SU-DHL-6 (cell line): Measurements from ENCODE around the gene SNX8.

ENCODE experiments used
- H2AFZ ChIP-seq: fragments of 200-600 bp; sonication (generic); 2 replicates; pipeline ENCODE4 v1.6.1; 2014; ENCODE audit warnings: low read depth, mild to moderate bottlenecking, moderate library complexity, mixed read lengths, antibody characterized with exemption, low read length; ENCODE audit not compliant: severe bottlenecking
- H3F3A ChIP-seq: fragments of 200-600 bp; shearing (Covaris generic); 2 replicates; pipeline ENCODE4 v1.6.0; 2016; ENCODE audit warnings: antibody characterized with exemption, mild to moderate bottlenecking; ENCODE audit not compliant: insufficient read depth
- H3K27ac ChIP-seq: fragments of 200-600 bp; sonication (generic); 2 replicates; pipeline ENCODE4 v1.5.1; 2016; ENCODE audit warnings: low read depth, mild to moderate bottlenecking, low read length, moderate library complexity, mixed read lengths
- H3K27me3 ChIP-seq: fragments of 200-600 bp; sonication (generic), shearing (Covaris generic); 2 replicates; pipeline ENCODE4 v1.6.0; 2014; ENCODE audit warnings: mild to moderate bottlenecking, low read length
- H3K36me3 ChIP-seq: fragments of 200-600 bp; sonication (generic); 2 replicates; pipeline ENCODE4 v1.6.1; 2014; ENCODE audit warnings: mild to moderate bottlenecking, low read length, mixed read lengths
- H3K4me2 ChIP-seq: fragments of 300-600, 200-600 bp; shearing (Covaris generic), sonication (generic); 2 replicates; pipeline ENCODE4 v1.6.0; 2014; ENCODE audit warnings: low read length, low read depth, mild to moderate bottlenecking; ENCODE audit not compliant: poor library complexity, severe bottlenecking
- H3K4me3 ChIP-seq: fragments of 200-600 bp; sonication (generic); 2 replicates; pipeline ENCODE4 v1.5.1; 2014; ENCODE audit warnings: antibody characterized with exemption, low read length, mild to moderate bottlenecking, mixed read lengths; ENCODE audit not compliant: insufficient read depth, poor library complexity, severe bottlenecking
- H3K79me2 ChIP-seq: fragments of 200-600 bp; sonication (generic); 2 replicates; pipeline ENCODE4 v1.6.1; 2014; ENCODE audit warnings: mild to moderate bottlenecking, low read length, moderate library complexity; ENCODE audit not compliant: insufficient read depth
- H3K9ac ChIP-seq: fragments of 200-600 bp; sonication (generic); 2 replicates; pipeline ENCODE4 v1.7.0; 2014; ENCODE audit warnings: mild to moderate bottlenecking, low read length
- H3K9me2 ChIP-seq: fragments of 200-600 bp; sonication (generic); replicated peaks from 2 replicates; pipeline ENCODE4 v1.6.1; 2014; ENCODE audit warnings: low read length; ENCODE audit not compliant: insufficient read depth
- H3K9me3 ChIP-seq: fragments of 200-600 bp; sonication (generic); 2 replicates; pipeline ENCODE4 v1.6.1; 2014; ENCODE audit warnings: low read length, mixed read lengths; ENCODE audit not compliant: insufficient read depth
- H4K20me1 ChIP-seq: fragments of 200-600 bp; sonication (generic); 2 replicates; pipeline ENCODE4 v1.6.1; 2014; ENCODE audit warnings: low read depth, mild to moderate bottlenecking, antibody characterized with exemption, low read length, moderate library complexity, mixed read lengths
- EZH2phosphoT487 ChIP-seq: fragments of 200-600 bp; sonication (generic), shearing (Covaris generic); conservative IDR thresholded peaks from 2 replicates; pipeline ENCODE4 v1.6.1; 2018; ENCODE audit warnings: mild to moderate bottlenecking, antibody characterized with exemption, low read length, moderate library complexity, mixed read lengths
- TF ChIP-seq, protein P1 (sequence below): fragments of 200-600 bp; sonication (generic); IDR thresholded peaks from one replicate; pipeline ENCODE4 v1.5.1; 2017; ENCODE audit warnings: antibody characterized with exemption, mild to moderate bottlenecking, low read length, moderate library complexity; ENCODE audit not compliant: insufficient read depth, poor library complexity, severe bottlenecking

Gene SNX8

DNA sequence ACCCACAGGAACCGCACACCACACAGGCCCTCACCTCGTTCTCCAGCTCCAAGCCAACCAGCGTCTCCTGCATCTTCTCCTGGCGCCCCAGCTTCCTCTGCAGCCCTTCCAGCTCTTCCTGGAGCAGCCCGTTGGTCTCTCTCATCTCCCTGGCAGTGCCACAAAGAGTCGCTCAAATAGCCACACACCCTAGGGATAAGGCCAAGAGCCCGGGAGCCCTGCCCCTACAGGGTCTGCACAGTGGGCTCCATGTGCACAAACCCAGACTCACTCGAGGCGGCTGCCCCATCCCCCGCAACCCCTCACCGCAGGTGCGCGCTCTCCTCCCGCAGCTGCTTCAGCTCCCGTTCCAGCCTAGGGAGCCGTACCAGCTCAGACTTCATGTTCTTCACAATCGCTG is 98.4 kb downstream of the SNX8 start:
- H3K27ac ChIP-seq, result no peak overlapping the region
- no peak overlapping the region for H2AFZ ChIP-seq
- TF ChIP-seq, protein P1, sequence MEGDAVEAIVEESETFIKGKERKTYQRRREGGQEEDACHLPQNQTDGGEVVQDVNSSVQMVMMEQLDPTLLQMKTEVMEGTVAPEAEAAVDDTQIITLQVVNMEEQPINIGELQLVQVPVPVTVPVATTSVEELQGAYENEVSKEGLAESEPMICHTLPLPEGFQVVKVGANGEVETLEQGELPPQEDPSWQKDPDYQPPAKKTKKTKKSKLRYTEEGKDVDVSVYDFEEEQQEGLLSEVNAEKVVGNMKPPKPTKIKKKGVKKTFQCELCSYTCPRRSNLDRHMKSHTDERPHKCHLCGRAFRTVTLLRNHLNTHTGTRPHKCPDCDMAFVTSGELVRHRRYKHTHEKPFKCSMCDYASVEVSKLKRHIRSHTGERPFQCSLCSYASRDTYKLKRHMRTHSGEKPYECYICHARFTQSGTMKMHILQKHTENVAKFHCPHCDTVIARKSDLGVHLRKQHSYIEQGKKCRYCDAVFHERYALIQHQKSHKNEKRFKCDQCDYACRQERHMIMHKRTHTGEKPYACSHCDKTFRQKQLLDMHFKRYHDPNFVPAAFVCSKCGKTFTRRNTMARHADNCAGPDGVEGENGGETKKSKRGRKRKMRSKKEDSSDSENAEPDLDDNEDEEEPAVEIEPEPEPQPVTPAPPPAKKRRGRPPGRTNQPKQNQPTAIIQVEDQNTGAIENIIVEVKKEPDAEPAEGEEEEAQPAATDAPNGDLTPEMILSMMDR, result no peak
- TF ChIP-seq EZH2phosphoT487, result no peak
- no peaks in the 10 kb centered on the region for H4K20me1 ChIP-seq
- no peaks in the 10 kb centered on the region for H3F3A ChIP-seq
- H3K27me3 ChIP-seq, result no peaks in the 10 kb centered on the region
- H3K4me2 ChIP-seq, result no peak overlapping the region
- H3K9me3 ChIP-seq, result no peaks in the 10 kb centered on the region
- no peak overlapping the region for H3K9ac ChIP-seq
- H3K4me3 ChIP-seq, result no peak overlapping the region
- H3K9me2 ChIP-seq, result no peaks in the 10 kb centered on the region
- peaks cover 7% of the 10 kb centered on the region; the same call in 1 of the 2 replicates for H3K36me3 ChIP-seq
- H3K79me2 ChIP-seq, result no peaks in the 10 kb centered on the region

DNA sequence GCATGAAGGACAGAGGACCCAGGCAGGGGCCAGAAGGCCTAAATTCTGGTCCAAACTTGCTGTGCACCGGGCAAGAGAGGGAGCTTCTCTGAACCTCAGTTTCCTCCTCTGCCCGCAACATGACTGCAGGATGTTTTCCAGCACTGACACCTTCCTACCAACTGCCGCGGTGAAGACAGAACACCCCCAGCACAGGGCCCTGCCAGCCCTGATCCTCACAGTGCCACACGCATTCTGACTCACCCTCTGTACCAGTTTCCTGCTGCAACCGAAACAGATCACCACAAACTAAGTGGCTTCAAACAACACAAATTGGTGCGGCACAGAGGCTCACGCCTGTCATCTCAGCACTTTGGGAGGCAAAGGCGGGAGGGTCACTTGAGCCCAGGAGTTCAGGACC is 99.6 kb downstream of the SNX8 start:
- Histone ChIP-seq H2AFZ (no peak overlapping the region), H3K4me3 (no peak overlapping the region), H3K9ac (no peak overlapping the region), H3F3A (no peaks in the 10 kb centered on the region), H3K79me2 (no peaks in the 10 kb centered on the region), H4K20me1 (no peaks in the 10 kb centered on the region), H3K9me3 (no peaks in the 10 kb centered on the region), H3K27ac (no peak overlapping the region), H3K9me2 (no peaks in the 10 kb centered on the region), H3K36me3 (peaks cover 7% of the 10 kb centered on the region; the same call in 1 of the 2 replicates), H3K4me2 (no peak overlapping the region), H3K27me3 (no peaks in the 10 kb centered on the region)
- TF ChIP-seq EZH2phosphoT487, result no peak
- TF ChIP-seq, protein P1, result no peak

DNA sequence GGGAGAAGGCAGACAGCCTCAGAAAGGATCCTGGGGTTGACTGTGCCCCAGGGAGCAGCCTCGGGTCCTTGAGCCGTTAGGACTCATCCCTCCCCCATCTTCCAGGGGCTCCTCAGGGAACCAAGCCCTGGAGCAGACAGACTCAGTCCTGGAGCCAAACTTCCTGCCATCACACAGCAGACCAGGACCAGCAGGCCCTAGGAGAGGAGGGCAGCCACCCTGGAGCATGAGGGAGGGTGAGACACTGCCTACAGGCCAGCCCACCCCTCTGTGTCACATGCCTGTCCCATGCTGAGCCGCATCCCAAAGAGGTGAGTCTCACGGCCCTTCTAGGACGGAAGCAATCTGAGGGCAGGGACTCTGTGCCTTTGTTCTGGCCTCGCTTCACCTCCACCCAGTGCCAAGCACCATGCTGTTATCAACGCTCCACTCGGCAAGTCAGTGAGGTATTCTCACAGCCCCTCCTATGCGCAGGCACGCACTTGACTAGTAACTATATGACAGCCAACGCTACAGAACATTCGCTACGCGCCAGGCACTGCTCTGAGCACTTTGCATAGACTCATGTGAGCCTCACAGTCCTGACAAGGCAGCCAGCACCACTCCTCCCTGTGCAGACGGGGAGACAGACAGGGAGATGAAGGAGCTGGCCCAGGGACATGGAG is 100.6 kb downstream of the SNX8 start:
- no peaks in the 10 kb centered on the region for H3K79me2 ChIP-seq
- no peaks in the 10 kb centered on the region for H3K9me3 ChIP-seq
- H3F3A ChIP-seq, result no peaks in the 10 kb centered on the region
- no peak overlapping the region for H3K4me3 ChIP-seq
- no peak overlapping the region for H3K4me2 ChIP-seq
- H2AFZ ChIP-seq, result no peak overlapping the region
- H3K9me2 ChIP-seq, result no peaks in the 10 kb centered on the region
- H3K27me3 ChIP-seq, result no peaks in the 10 kb centered on the region
- no peak overlapping the region for H3K27ac ChIP-seq
- no peaks in the 10 kb centered on the region for H4K20me1 ChIP-seq
- TF ChIP-seq, protein P1, result no peak
- no peak for TF ChIP-seq EZH2phosphoT487
- no peak overlapping the region for H3K9ac ChIP-seq
- peaks cover 7% of the 10 kb centered on the region; the same call in 1 of the 2 replicates for H3K36me3 ChIP-seq
